GM12801 (cell line): ENCODE results near the gene RBFA.

Source experiments
- TF ChIP-seq, protein P1 (sequence below): IDR thresholded peaks from one replicate; pipeline ENCODE4 v1.5.1; 2011; ENCODE audit warnings: control low read depth; ENCODE audit not compliant: insufficient read length; ENCODE audit errors: extremely low read depth

RBFA gene

GRCh38 chr18:80012714-80013113, 21.5 kb upstream of the RBFA start:
- TF ChIP-seq, protein P1, sequence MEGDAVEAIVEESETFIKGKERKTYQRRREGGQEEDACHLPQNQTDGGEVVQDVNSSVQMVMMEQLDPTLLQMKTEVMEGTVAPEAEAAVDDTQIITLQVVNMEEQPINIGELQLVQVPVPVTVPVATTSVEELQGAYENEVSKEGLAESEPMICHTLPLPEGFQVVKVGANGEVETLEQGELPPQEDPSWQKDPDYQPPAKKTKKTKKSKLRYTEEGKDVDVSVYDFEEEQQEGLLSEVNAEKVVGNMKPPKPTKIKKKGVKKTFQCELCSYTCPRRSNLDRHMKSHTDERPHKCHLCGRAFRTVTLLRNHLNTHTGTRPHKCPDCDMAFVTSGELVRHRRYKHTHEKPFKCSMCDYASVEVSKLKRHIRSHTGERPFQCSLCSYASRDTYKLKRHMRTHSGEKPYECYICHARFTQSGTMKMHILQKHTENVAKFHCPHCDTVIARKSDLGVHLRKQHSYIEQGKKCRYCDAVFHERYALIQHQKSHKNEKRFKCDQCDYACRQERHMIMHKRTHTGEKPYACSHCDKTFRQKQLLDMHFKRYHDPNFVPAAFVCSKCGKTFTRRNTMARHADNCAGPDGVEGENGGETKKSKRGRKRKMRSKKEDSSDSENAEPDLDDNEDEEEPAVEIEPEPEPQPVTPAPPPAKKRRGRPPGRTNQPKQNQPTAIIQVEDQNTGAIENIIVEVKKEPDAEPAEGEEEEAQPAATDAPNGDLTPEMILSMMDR: no peak

DNA sequence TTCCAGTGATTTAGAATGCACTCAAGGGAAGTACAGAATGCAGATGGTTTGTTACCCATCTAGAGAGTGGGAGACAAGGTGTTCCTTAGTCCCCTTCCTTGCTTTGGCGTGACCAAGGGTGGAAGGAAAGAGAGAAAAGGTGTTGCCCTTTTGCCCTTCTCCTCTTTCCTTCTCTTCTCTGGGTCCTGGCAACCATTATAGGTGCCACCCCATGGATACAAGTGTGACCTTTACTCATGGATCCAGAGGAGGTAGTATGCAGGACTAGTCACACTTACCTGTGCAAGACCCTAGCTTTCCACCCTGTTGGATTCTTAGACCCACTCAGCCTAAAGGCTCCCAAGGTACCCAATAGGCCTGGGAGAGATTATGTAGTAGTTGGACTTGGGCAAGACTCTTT, 11.6 kb upstream of the RBFA start:
- TF ChIP-seq, protein P1: no peak

- TF ChIP-seq, protein P1: no peak
Observed at GRCh38 chr18:80023173-80023572, 11.1 kb upstream of the RBFA start.

DNA sequence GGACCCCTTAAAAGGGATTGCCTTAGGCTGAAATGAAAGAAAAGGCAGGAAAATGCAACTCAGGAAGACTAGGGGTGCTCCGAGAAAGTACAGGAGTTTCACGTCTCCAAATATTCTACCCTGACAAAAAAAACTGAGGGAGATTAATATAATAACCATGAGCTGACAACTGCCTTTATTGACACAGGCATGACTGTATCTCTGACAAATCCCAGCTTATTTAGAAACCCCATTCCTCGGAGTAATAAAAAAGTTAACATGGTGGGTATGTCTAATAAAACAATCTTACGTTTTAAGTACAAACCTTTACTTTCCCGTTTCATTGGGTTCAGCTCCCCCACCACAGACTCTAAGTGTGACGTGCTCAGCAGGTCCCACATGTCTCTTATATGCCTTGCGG, 7.9 kb upstream of the RBFA start:
- TF ChIP-seq, protein P1: no peak

GRCh38 chr18:80029690-80030089, 4.5 kb upstream of the RBFA start:
- TF ChIP-seq, protein P1: no peak

DNA sequence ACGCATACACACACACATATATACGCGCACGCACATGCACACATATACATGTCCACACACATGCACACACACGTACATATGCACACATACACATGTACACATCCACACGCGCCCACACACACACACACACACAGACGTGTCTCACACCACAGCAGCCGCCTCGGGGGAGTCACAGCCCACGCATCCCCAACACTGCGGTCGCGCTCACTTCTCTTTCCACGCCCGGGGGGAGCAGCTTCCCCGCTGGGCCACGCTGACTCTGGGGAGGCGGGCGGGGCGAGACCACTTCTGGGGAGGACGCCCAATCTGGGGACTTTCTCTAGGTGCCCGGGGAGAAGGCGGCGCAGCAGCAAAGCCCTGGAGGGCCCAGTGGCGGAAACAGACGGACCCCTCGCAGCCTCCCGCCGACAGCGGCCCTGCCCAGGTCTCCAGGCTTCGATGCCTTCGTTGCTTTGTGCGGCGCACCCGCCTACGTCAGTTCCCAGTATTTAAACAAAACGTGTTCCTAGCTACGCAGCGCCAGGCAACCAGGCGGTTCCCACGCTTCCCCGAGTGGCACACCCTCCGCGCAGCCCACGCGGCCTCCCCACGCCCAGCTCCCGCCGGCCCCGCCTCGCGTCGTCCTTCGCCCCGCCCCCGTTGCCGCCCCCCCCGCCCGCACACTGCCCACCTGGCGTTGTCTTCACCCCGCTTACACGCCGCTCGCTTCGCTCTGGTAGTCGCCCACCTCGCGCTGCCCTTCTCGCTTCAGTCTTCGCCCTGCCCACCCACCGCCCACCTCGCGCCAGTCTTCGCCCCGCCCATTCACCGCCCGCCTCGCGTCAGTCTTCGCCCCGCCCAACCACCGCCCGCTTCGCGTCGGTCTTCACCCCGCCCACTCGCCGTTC, 810 bp upstream of the RBFA start:
- TF ChIP-seq, protein P1: no peak

- TF ChIP-seq, protein P1: no peak
Observed at GRCh38 chr18:80034852-80035406, 695 bp downstream of the RBFA start.
